ENCODE results near the gene HDAC1.

- TF ChIP-seq TAF1 (IDR thresholded peaks at IDR 0.05; ENCODE audit: borderline replicate concordance, insufficient read depth, low read length), result no peak
- TF ChIP-seq SIN3A (IDR thresholded peaks at IDR 0.05; ENCODE audit: borderline replicate concordance, insufficient read depth, low read length), result no peak
Measured at GRCh38 chr1:32266921-32267591, 24.8 kb upstream of the HDAC1 start.

Data from PFSK-1 (cell line).